Endometrial microvascular endothelial cells (primary cell): ENCODE measurements around the gene ATG7. TPM values are rescaled to one million over a fixed set of nuclear protein-coding genes. Genes with fewer than 3 reads are reported as not detected.

Experiments used
- in situ Hi-C: cut with HindIII; loops from 2 replicates; pipeline ENCODE4 v1.10.0; 2017; ENCODE audit warnings: low sequenced_read_pairs, low pct_unique_long_range_greater_than_20kb; ENCODE audit errors: inconsistent ontology term
- total RNA-seq: library from RNA; depleted of rRNA; stranded (reverse); fragments of >200 nt; gene quantifications from one replicate; pipeline ENCODE4 v1.2.3, GENCODE V29; 2015; ENCODE audit errors: inconsistent ontology term

Gene ATG7
- total RNA-seq, 1 donor from 2014 or later: 106 TPM

GRCh38 chr3:11377719-11378118 is 105.5 kb downstream of the ATG7 start:
- in situ Hi-C loops: loop anchor here (25.0 kb wide), 1 partner anchor 260 kb away; the partner anchor contains the start of gene VGLL4

- in situ Hi-C loops: loop anchor here (25.0 kb wide), 1 partner anchor 258 kb away; the partner anchor contains the start of gene VGLL4
Observed at GRCh38 chr3:11379238-11379823, 107.1 kb downstream of the ATG7 start.

DNA sequence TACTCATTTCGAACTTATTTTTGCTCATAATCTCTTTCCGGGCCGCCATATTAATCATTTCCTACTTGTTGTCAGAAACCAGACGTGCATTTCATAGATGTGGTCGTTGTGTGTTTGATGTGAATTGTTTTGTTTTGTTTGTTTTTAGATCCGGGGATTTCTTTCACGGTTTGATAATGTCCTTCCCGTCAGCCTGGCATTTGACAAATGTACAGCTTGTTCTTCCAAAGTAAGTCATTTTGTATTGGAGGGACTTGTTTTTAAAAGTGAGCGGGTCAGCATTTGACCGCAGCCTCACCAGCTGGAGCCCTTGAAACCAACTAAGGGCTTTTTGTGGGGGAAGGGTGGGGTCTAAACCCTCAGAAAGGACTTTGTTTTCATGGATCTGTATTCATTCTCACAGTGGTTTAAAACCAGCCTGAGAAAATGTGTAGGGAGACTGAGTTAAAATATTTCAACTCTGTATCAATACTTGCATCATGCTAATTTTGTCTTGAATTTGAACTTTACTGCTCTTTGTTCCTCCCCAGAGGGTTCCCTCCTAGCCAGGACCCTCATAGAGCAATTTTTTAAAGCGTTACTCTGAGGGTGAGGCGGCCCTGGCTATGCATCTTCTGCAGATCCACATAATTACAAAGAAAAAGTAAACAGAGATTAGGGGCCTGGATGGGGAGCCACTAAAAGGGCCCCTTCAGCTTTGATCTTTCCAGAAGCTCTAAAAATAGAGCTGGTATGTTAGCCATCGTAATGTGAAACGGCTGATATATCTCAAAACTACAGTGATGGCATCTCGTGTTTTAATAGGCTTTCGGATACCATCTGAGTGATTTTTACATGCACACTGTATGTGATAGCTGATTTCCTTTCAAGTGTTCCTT is 107.9 kb downstream of the ATG7 start:
- in situ Hi-C loops: loop anchor here (10.0 to 25.0 kb wide), 2 partner anchors 257 to 415 kb away; partner anchors contain the start of gene VGLL4

- in situ Hi-C loops: loop anchor here (10.0 to 25.0 kb wide), 2 partner anchors 256 to 414 kb away; partner anchors contain the start of gene VGLL4
Observed at GRCh38 chr3:11381141-11381540, 108.9 kb downstream of the ATG7 start.

DNA sequence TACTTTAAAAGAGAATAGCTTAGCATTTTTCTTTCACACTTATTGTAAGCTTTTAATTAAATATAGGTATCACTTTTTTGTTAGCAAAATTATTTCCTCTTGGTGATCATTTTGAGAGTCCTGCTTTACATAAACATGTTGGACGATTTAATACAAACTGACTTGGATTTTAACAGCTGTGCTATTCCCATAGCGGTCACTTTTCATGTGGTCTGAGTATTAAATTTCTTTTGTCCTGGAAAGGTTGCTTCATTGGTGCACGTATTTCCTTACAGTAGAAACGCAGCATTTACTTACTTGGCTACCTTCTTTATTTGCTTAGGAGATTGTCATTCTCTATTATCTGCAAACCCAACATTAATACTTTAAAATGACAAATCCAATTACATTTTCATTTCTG is 109.4 kb downstream of the ATG7 start:
- in situ Hi-C loops: loop anchor here (10.0 to 25.0 kb wide), 2 partner anchors 256 to 413 kb away; partner anchors contain the start of gene VGLL4

- in situ Hi-C loops: loop anchor here (10.0 to 25.0 kb wide), 2 partner anchors 255 to 413 kb away; partner anchors contain the start of gene VGLL4
Observed at GRCh38 chr3:11382146-11382745, 110.0 kb downstream of the ATG7 start.

DNA sequence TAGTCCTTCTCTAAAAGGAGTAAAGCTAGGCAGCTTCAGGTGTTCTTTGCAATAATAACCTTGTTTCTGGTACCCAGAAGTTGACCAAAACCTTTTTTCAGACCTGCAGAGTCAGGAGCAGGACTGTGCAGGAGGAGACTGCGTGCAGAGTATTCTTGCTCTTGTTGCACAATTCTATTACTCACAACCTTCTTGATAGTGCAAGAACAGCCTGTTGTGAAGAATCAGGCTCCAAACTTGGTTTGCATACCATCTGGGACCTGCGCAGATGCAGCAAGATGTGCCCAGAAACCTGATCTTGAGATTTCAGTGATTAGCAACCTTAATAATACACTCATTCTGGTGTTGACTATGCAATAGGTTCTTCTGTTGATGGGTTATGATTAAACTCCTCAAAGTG is 111.9 kb downstream of the ATG7 start:
- in situ Hi-C loops: loop anchor here (10.0 to 25.0 kb wide), 2 partner anchors 253 to 411 kb away; partner anchors contain the start of gene VGLL4

DNA sequence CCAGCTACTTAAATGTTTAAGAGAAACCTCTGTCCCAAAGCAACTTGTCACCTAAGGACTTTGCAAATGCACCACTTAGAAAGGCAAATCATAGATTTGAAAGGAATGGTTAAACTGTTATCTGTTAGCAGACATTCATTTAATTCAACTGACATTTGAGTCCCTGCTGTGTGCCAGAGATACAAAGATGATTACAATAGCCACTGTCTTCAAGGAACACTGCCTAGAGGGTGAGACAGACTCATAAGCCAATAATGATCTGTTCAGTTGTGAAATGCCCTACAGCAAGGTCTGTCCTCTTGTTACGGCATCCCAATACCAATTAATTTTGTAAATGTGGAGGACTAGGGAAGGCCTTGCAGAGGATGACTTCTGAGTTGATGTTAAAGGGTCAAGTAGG is 113.1 kb downstream of the ATG7 start:
- in situ Hi-C loops: loop anchor here (10.0 to 25.0 kb wide), 2 partner anchors 252 to 409 kb away; partner anchors contain the start of gene VGLL4

DNA sequence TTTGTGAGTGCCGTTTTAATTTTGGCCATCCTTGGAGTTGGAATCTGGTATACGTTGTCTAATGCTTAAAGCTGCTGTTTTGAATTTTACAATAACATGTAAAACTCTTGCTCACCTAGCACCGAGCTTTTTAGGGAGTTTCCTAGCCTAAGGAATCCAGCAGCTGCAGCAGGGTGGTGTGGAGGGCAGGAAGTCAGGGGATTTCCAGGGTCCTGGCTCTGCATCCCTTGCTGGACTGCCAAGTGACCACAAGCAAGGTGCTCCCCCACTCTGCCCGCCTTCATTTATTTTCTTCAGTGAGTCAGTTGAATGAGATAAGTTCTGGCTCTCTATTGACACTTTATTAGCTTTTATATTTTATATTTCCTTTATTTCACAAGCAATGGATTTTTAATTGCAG is 113.7 kb downstream of the ATG7 start:
- in situ Hi-C loops: loop anchor here (10.0 to 25.0 kb wide), 2 partner anchors 251 to 409 kb away; partner anchors contain the start of gene VGLL4

DNA sequence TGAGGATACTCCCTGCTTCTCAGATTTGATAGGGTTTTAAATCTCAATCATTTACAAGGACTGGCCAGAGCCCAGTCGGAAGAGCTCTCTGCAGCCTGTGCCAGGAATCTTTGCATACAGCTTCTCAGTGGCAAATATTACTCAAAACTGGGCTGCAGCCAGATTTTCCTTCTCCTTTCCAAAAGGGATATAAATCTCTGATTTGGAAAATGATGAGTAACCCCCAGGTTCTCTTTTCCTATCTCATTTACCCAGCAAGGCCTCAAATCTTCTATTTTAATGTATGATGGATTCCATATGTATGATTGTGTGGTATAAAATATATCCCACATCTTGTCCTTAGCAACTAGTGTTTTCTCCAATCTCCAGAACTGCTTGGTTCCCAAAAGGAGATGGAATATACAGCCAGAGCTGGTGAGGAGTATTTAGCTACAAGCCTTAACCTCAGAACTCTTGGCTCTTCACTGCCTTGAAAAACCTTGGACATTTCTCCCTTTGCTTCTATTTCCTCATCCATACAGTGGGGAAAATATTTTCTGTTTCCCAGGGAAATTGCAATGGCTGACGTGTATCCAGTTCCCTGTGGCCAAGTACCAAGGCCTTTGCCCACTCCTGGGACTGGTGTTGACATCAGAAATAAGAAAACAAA is 114.4 kb downstream of the ATG7 start:
- in situ Hi-C loops: loop anchor here (10.0 to 25.0 kb wide), 2 partner anchors 251 to 408 kb away; partner anchors contain the start of gene VGLL4

GRCh38 chr3:11389386-11390268 is 117.4 kb downstream of the ATG7 start:
- in situ Hi-C loops: loop anchor here (10.0 to 25.0 kb wide), 2 partner anchors 248 to 405 kb away; partner anchors contain the start of gene VGLL4

DNA sequence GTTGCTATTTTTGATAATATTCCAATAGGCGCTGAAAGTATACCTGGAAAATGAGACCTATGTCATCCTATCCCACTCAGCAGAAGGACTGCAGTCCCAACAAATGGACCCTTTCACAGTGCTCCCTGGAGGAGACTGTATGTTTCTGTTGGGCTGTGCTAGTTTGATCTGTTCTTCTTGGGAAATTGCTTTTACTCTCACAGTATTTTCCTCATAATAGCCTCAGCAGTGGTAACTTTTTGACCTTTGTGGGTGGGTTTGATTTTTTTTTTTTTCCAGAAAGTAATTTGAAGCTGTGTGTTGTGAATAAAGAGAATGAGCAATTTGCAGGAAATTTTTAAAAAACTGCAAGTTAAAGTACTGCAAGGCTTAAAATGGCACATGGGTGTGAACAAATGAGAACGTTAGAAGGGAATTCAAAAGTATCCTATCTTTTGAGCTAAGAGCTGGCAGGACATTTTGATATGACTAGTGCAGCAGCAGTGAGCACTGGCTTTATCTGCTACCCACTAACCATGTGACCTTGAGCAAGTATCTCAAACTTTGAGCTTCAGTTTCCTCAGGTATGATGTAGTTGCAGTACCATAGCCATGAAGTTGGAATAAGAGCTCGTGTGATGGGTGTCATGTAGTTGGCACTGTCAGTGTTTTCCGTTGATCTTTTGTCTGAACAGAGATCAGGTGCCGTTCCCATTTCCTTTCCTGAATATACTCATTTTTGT is 118.4 kb downstream of the ATG7 start:
- in situ Hi-C loops: loop anchor here (25.0 kb wide), 1 partner anchor 247 kb away; the partner anchor contains the start of gene VGLL4

DNA sequence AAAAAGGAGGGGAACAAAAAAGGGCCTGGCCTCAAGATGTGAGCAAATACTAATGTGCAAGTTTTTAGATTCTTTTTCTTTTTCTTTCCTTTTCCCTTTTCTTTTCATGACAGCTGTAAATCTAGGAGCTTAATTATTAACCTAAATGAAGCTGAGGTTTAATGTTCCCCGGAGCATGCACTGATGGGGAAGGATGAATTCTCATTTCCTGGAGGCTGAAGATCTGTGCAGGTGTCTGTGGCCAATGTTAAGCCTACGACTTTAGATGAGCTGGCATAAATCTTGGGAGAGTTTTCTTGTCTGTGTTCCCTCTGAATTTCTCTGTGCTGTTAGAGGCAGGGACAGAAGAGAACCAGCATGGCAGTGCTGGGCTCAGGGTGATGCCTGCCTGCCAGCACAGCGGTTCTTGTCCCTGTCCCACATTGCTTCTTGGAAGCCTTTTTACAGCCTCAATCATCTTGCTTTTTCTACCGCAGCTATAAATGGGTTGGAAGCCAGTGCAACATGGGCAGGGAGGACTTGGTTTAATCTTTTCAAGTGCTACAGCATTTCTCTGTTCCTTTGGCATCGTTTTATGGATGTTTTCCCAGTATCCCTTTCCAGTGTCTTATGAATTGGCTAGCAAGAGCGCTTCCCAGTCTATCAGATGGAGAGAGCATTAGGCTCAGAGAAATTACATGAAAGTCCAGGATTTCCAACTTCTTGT is 119.1 kb downstream of the ATG7 start:
- in situ Hi-C loops: loop anchor here (25.0 kb wide), 1 partner anchor 246 kb away; the partner anchor contains the start of gene VGLL4

DNA sequence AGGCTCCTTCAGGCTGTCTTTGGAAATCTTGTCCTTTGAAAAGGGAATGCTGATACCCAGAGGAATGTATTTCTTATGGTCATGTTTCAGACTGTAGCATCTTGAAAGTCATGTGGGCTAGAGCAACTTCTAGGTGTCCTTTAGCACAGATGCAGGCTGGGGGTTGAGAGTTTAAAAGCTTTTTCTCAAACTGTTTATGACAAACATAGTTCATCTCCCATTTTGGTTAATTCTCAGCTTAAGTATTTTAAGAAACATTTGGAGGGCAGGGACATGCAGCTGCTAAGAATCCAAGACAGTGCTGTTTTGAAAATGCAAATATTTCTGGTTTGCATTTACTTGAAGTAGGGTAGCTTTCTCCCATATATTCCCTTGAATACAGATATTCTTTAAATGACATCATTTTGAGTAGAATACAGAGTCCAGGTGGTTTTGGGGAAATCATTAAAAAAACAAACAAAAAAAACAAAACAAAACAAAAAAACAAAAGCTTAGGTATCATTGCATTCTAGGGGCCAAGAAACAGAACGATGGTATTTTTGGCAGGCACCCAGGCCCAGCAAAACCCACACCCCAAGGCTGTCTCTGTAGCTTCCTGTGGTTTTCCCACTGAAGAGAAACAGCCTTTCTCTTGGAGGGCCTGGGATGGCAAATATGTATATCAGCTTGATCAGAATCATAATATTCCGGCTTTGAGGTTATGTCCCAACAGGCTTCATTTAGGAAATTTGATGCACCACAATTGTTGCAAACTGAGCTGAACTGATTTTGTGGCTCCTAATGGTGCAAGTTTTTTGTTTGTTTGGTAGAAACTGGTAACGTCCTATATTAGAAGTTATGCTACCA is 120.0 kb downstream of the ATG7 start:
- in situ Hi-C loops: loop anchor here (25.0 kb wide), 1 partner anchor 245 kb away; the partner anchor contains the start of gene VGLL4

- in situ Hi-C loops: loop anchor here (25.0 kb wide), 1 partner anchor 245 kb away; the partner anchor contains the start of gene VGLL4
Observed at GRCh38 chr3:11392860-11393114, 120.6 kb downstream of the ATG7 start.
